ENCODE data around the gene DBN1. TPM values are rescaled to one million over a fixed set of nuclear protein-coding genes. Genes with fewer than 3 reads are reported as not detected.

The DBN1 gene
- total RNA-seq, 1 donor from 2014 or later, result 369 TPM

GRCh38 chr5:177427919-177428573 lies 45.4 kb downstream of the DBN1 start:
- Mint-ChIP-seq H3K36me3 (no peaks in the 10 kb centered on the region), H3K4me1 (peaks cover 23% of the 10 kb centered on the region), H3K27ac (peak overlapping the region; percentile 89), H3K4me3 (peak overlapping the region; percentile 79), H3K27me3 (ENCODE audit: low read depth) (no peaks in the 10 kb centered on the region), H3K9me3 (no peaks in the 10 kb centered on the region)
- no peak for DNase-seq (ENCODE audit: low spot score in 2 of 2, unreplicated experiment in 2 of 2)
- TF ChIP-seq CTCF (IDR thresholded peaks at IDR 0.05; ENCODE audit: unreplicated experiment), result no peak

GRCh38 chr5:177427211-177427822 lies 46.1 kb downstream of the DBN1 start:
- no peaks in the 10 kb centered on the region for H3K36me3 Mint-ChIP-seq
- DNase-seq (ENCODE audit: low spot score in 2 of 2, unreplicated experiment in 2 of 2), result no peak
- no peak for TF ChIP-seq CTCF (IDR thresholded peaks at IDR 0.05; ENCODE audit: unreplicated experiment)
- no peaks in the 10 kb centered on the region for H3K27me3 Mint-ChIP-seq (ENCODE audit: low read depth)
- peaks cover 23% of the 10 kb centered on the region for H3K4me1 Mint-ChIP-seq
- H3K4me3 Mint-ChIP-seq, result peak overlapping the region; percentile 79
- H3K9me3 Mint-ChIP-seq, result no peaks in the 10 kb centered on the region
- peak overlapping the region; percentile 89 for H3K27ac Mint-ChIP-seq

DNA sequence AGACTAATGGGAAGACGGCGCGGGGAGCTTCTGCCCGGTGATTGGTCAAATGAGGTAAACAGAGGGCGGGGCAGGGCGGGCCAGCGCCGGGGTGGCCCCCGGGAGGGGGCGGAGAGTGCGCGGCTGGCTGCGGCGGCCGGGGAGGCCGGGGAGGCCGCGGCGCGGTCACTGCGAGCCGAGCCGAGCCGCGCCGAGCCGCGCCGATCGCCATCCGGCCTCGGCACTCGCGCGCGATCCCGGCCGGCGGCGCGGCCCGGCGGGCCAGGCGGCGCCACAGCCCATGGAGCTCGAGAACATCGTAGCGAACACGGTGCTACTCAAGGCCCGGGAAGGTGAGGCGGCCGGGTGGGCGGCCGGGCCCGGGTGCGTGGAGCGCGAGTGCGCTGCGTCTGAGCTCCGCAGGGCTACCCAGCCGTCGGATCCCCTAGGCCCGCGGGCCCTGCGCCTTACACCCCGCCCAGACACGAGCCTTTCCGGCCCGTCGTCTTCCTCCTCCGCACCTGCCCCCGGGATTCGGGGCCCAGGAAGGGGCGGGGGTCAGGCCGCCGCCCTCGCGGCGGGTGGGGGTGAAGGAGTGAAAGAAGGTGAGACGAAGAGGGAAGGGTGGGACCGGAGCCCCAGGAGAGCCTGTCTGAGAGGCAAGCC lies 46.7 kb downstream of the DBN1 start, which contains the start of gene GRK6:
GRK6 (plus strand) TSS at position 111 of the 645 bp plus-strand sequence; CDS start at position 281, 170 bp downstream.
- Mint-ChIP-seq H3K36me3 (no peaks in the 10 kb centered on the region), H3K4me1 (peaks cover 23% of the 10 kb centered on the region), H3K27ac (peak within 1 kb of the TSS; percentile 99), H3K9me3 (no peaks in the 10 kb centered on the region), H3K4me3 (peak within 1 kb of the TSS; percentile 91), H3K27me3 (ENCODE audit: low read depth) (no peaks in the 10 kb centered on the region)
- DNase-seq (ENCODE audit: low spot score in 2 of 2, unreplicated experiment in 2 of 2), result peak in 1 of 2 experiments; percentile 65
- no peak for TF ChIP-seq CTCF (IDR thresholded peaks at IDR 0.05; ENCODE audit: unreplicated experiment)

GRCh38 chr5:177425801-177426565 lies 47.5 kb downstream of the DBN1 start:
- peak overlapping the region; percentile 99 for H3K27ac Mint-ChIP-seq
- peak overlapping the region; percentile 91 for H3K4me3 Mint-ChIP-seq
- peaks cover 23% of the 10 kb centered on the region for H3K4me1 Mint-ChIP-seq

More at GRCh38 chr5:177425801-177426565, 47.5 kb downstream of the DBN1 start:
- Mint-ChIP-seq H3K36me3 (no peaks in the 10 kb centered on the region), H3K27me3 (ENCODE audit: low read depth) (no peaks in the 10 kb centered on the region), H3K9me3 (no peaks in the 10 kb centered on the region)
- DNase-seq (ENCODE audit: low spot score in 2 of 2, unreplicated experiment in 2 of 2), result peak; percentile 97 to 100
- TF ChIP-seq CTCF (IDR thresholded peaks at IDR 0.05; ENCODE audit: unreplicated experiment), result no peak
